Islet of Langerhans (tissue), 1 donor: ENCODE measurements around the gene TP53RK.

Experiments used
- FAIRE-seq: peaks from one replicate; lab custom pipeline; 2011; peaks lifted over from hg19 to GRCh38; lab: Jason Lieb, UNC

The TP53RK gene

GRCh38 chr20:46706242-46706641 is 17.0 kb upstream of the TP53RK start:
- FAIRE-seq = no peak

- FAIRE-seq = no peak
These were observed 16.1 kb upstream of the TP53RK start for GRCh38 chr20:46705378-46705729.

- no peak for FAIRE-seq
These were observed 15.6 kb upstream of the TP53RK start for GRCh38 chr20:46704714-46705377.

- FAIRE-seq = no peak
These were observed 14.2 kb upstream of the TP53RK start for GRCh38 chr20:46703435-46703834.

GRCh38 chr20:46702447-46703203 is 13.4 kb upstream of the TP53RK start:
- no peak for FAIRE-seq

- FAIRE-seq = no peak
These were observed 12.7 kb upstream of the TP53RK start for GRCh38 chr20:46701986-46702385.

- no peak for FAIRE-seq
These were observed 12.3 kb upstream of the TP53RK start for GRCh38 chr20:46701556-46701955.

GRCh38 chr20:46701057-46701456 is 11.8 kb upstream of the TP53RK start:
- no peak for FAIRE-seq

GRCh38 chr20:46700481-46700880 is 11.2 kb upstream of the TP53RK start:
- FAIRE-seq = no peak

GRCh38 chr20:46699651-46700359 is 10.6 kb upstream of the TP53RK start:
- no peak for FAIRE-seq

GRCh38 chr20:46698788-46699187 is 9.5 kb upstream of the TP53RK start:
- no peak for FAIRE-seq

GRCh38 chr20:46696791-46697279 is 7.6 kb upstream of the TP53RK start:
- no peak for FAIRE-seq

GRCh38 chr20:46695892-46696291 is 6.6 kb upstream of the TP53RK start:
- no peak for FAIRE-seq

GRCh38 chr20:46694484-46694883 is 5.2 kb upstream of the TP53RK start:
- FAIRE-seq = no peak

GRCh38 chr20:46691196-46691595 is 2.0 kb upstream of the TP53RK start:
- no peak for FAIRE-seq

- FAIRE-seq = no peak
These were observed 1.2 kb upstream of the TP53RK start for GRCh38 chr20:46690219-46691106.

GRCh38 chr20:46689754-46690085 is 476 bp upstream of the TP53RK start:
- FAIRE-seq = no peak

- FAIRE-seq = no peak
These were observed 828 bp downstream of the TP53RK start for GRCh38 chr20:46688151-46689081.

- FAIRE-seq = no peak
These were observed 5.1 kb downstream of the TP53RK start for GRCh38 chr20:46683939-46684750.

- FAIRE-seq = no peak
These were observed 5.6 kb downstream of the TP53RK start for GRCh38 chr20:46683668-46683938.
